Smooth muscle cell (in vitro differentiated cells): ENCODE results near the gene NT5DC1. TPM values are rescaled to one million over a fixed set of nuclear protein-coding genes. Genes with fewer than 3 reads are reported as not detected.

Experiments used
- DNase-seq: peaks from one replicate; lab custom pipeline; 2025; ENCODE audit not compliant: unreplicated experiment; lab: John Stamatoyannopoulos, UW
- H2AFZ ChIP-seq: fragments of 200-600 bp; sonication (generic); 2 replicates; pipeline ENCODE4 v1.6.0; 2016; ENCODE audit warnings: antibody characterized with exemption, low read depth, mild to moderate bottlenecking
- H3F3A ChIP-seq: fragments of 200-600 bp; sonication (generic); 2 replicates; pipeline ENCODE4 v1.6.0; 2017; ENCODE audit warnings: antibody characterized with exemption, low read depth
- H3K27ac ChIP-seq: fragments of 200-600 bp; sonication (generic); 2 replicates; pipeline ENCODE4 v1.5.1; 2016; ENCODE audit warnings: low read depth, mild to moderate bottlenecking
- H3K27me3 ChIP-seq: fragments of 200-600 bp; sonication (generic); 2 replicates; pipeline ENCODE4 v1.6.1; 2016; ENCODE audit warnings: low read depth, mild to moderate bottlenecking
- H3K36me3 ChIP-seq: fragments of 200-600 bp; sonication (generic); 2 replicates; pipeline ENCODE4 v1.5.1; 2016; ENCODE audit warnings: low read depth
- H3K4me1 ChIP-seq: fragments of 200-600 bp; sonication (generic); 2 replicates; pipeline ENCODE4 v1.5.1; 2016; ENCODE audit warnings: low read depth
- H3K4me2 ChIP-seq: fragments of 200-600 bp; sonication (generic); 2 replicates; pipeline ENCODE4 v1.6.0; 2016; ENCODE audit warnings: mild to moderate bottlenecking
- H3K4me3 ChIP-seq: fragments of 200-600 bp; sonication (generic); 2 replicates; pipeline ENCODE4 v1.5.1; 2016; ENCODE audit warnings: mild to moderate bottlenecking
- H3K79me2 ChIP-seq: fragments of 200-600 bp; sonication (generic); 2 replicates; pipeline ENCODE4 v1.6.0; 2016; ENCODE audit warnings: low read depth, mild to moderate bottlenecking
- H3K9ac ChIP-seq: fragments of 200-600 bp; sonication (generic); 2 replicates; pipeline ENCODE4 v1.6.0; 2016; ENCODE audit warnings: low read depth
- H3K9me3 ChIP-seq: fragments of 200-600 bp; sonication (generic); replicated peaks from 2 replicates; pipeline ENCODE4 v1.5.1; 2016; ENCODE audit warnings: low read depth
- H4K20me1 ChIP-seq: fragments of 200-600 bp; sonication (generic); 2 replicates; pipeline ENCODE4 v1.6.0; 2016; ENCODE audit warnings: low read depth
- WGBS: methylation state at CpG from one replicate; pipeline ENCODE4 v1.1.7; 2016; ENCODE audit warnings: low lambda C conversion rate; 5-methylcytosine and 5-hydroxymethylcytosine counted together
- polyA plus RNA-seq: library from polyadenylated mRNA; unstranded; fragments of >200 nt; fragmentation: Nextera tagmentation; extraction: Ambion mirVana; gene quantifications from 2 replicates; pipeline ENCODE4 v1.2.1, GENCODE V29; 2016
- total RNA-seq: library from RNA; depleted of rRNA; stranded (reverse); fragments of >200 nt; gene quantifications from 2 replicates; pipeline ENCODE4 v1.2.3, GENCODE V29; 2014
- TF ChIP-seq, protein P1 (sequence below): fragments of 200-600 bp; sonication (generic); IDR thresholded peaks from 2 replicates; pipeline ENCODE4 v1.5.1; 2017; ENCODE audit warnings: borderline replicate concordance, mild to moderate bottlenecking, antibody characterized with exemption; ENCODE audit not compliant: insufficient read depth, poor library complexity, severe bottlenecking

The NT5DC1 gene
- total and polyA plus RNA-seq, 2 experiments from 2014 or later = 3.7 to 23.9 TPM

DNA sequence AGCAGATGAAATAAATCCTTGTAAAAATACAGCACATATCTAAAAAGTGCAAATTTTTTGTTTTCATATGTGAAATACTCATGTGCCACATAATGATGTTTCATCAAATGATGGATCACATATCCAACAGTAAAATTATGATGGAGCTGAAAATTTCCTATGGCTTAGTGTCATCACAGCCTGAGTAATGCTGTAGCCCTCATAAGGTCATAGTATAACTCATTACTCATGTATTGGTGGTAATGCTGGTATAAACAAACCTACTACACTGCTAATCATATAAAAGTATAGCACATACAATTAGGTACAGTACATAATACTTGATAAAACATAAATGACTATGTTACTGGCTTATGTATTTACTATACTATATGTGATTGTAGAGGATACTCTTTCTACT, 166.2 kb downstream of the NT5DC1 start:
- Histone ChIP-seq H3F3A (no peaks in the 10 kb centered on the region), H2AFZ (no peak overlapping the region), H3K4me2 (no peak overlapping the region), H3K9me3 (no peaks in the 10 kb centered on the region), H4K20me1 (no peaks in the 10 kb centered on the region), H3K4me3 (no peak overlapping the region), H3K4me1 (no peaks in the 10 kb centered on the region), H3K79me2 (no peaks in the 10 kb centered on the region), H3K27me3 (no peaks in the 10 kb centered on the region), H3K27ac (no peak overlapping the region), H3K36me3 (no peaks in the 10 kb centered on the region), H3K9ac (no peak overlapping the region)
- no peak for DNase-seq
- TF ChIP-seq, protein P1, sequence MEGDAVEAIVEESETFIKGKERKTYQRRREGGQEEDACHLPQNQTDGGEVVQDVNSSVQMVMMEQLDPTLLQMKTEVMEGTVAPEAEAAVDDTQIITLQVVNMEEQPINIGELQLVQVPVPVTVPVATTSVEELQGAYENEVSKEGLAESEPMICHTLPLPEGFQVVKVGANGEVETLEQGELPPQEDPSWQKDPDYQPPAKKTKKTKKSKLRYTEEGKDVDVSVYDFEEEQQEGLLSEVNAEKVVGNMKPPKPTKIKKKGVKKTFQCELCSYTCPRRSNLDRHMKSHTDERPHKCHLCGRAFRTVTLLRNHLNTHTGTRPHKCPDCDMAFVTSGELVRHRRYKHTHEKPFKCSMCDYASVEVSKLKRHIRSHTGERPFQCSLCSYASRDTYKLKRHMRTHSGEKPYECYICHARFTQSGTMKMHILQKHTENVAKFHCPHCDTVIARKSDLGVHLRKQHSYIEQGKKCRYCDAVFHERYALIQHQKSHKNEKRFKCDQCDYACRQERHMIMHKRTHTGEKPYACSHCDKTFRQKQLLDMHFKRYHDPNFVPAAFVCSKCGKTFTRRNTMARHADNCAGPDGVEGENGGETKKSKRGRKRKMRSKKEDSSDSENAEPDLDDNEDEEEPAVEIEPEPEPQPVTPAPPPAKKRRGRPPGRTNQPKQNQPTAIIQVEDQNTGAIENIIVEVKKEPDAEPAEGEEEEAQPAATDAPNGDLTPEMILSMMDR = no peak

DNA sequence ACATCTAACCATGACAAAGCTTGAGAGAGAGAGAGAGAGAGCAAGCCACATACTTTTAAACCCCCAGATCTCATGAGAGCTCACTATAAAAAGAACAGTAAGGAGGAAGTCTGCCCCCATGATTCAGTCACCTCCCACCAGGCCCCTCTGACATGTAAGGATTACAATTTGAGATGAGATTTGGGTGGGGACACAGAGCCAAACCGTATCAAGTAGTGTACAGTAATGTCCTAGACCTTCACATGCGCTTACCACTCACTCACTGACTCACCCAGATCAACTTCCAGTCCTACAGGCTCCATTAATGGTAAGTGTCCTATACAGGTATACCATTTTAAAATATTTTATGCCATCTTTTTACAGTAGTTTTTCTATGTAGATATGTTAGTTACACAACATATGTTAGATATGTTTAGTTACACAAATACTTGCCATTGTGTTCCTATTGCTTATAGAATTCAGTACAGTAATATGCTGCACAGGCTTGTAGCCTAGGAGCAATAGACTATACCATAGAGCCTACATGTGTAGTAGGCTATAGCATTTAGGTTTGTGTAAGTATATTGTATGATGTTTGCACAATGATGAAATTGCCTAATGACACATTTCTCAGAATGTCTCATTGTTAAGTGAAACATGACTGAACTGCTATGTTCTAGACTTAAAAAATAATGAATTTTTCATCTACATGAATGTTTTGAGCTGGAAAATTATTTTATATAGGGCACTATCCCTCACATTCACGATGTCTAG, 167.4 kb downstream of the NT5DC1 start:
- 61% methylated on average over 3 of the region's 3 CpGs for WGBS
- Histone ChIP-seq H3K9me3 (no peaks in the 10 kb centered on the region), H4K20me1 (peaks cover 3% of the 10 kb centered on the region), H2AFZ (no peak overlapping the region), H3K4me1 (no peaks in the 10 kb centered on the region), H3K4me2 (no peak overlapping the region), H3F3A (no peaks in the 10 kb centered on the region), H3K36me3 (no peaks in the 10 kb centered on the region), H3K79me2 (no peaks in the 10 kb centered on the region), H3K27ac (no peak overlapping the region), H3K9ac (no peak overlapping the region), H3K27me3 (no peaks in the 10 kb centered on the region), H3K4me3 (no peak overlapping the region)
- DNase-seq = no peak
- TF ChIP-seq, protein P1 = no peak

DNA sequence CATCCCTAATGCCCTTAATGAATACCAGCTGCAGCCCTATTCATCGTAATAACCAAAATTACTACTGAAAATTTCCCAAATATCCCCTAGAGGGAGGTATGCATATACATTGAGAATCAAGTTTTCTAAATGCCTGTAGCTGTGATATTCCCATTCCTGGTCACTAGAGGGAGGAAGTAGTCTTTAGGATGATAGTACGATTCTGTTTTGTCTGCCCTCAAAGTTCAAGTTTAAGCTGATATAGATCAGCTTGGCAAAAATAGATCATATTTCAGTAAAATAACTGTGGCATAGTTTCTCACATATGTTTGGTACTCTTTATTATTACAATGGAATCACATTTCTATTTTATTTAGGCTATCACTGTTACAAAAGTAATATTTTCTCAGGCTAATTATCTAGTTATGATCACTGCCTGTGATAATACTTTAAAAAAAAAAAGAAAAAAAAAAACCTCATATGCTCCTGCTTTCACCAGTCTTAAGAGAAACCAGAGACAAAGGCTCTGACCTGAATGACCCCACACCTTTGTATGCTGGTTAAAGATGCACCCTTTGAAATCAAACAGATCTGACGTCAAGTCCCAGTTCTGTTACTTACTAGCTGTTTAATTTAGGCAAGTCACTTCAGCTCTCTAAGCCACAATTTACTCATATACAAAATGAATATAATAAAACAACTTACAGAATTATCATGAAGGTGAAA, 168.1 kb downstream of the NT5DC1 start:
- Histone ChIP-seq H3K79me2 (no peaks in the 10 kb centered on the region), H4K20me1 (peaks cover 10% of the 10 kb centered on the region), H3K27me3 (no peaks in the 10 kb centered on the region), H3K4me3 (no peak overlapping the region), H2AFZ (no peak overlapping the region), H3K4me2 (no peak overlapping the region), H3K27ac (no peak overlapping the region), H3K36me3 (no peaks in the 10 kb centered on the region), H3K9ac (no peak overlapping the region), H3K4me1 (no peaks in the 10 kb centered on the region), H3F3A (no peaks in the 10 kb centered on the region), H3K9me3 (no peaks in the 10 kb centered on the region)
- DNase-seq = no peak
- WGBS = 37% methylated on average over 3 of the region's 3 CpGs
- TF ChIP-seq, protein P1 = peak; percentile 87
